ENCODE data around the gene NCOA1.

DNA sequence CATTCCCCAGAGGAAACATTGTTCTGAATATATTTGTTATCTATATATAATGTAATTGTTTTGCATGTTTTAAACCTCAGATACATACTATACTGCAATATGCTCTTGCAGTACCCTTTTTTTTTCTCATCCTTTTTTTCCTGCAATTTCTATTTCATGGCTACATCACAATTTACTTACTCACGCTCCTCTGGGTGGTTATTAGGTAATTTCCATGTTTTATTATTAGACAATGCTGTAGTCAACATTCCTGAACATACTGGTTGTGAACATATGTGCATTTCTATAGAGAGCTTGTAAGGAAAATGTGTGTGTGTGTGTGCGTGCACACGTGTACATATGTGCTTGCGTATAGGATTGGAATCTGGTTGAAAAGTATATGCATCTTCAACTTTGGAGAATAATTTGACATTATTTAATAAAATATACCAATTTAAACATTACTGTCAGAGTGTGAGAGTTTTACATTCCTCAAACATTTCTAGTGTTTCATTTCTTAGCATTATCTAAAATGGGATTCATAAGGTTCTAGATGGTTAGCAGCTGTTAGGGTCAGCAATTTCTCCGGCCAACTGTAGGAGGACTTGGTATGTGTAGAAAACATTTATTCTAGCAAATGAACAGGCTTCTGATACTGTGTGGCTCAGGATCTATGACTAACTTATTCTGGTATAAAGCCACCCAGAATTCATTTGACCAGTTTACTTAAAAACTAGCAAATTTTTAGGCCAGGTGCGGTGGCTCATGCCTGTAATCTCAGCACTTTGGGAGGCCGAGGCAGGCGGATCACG lies 22.4 kb downstream of the NCOA1 start:
- no peak for TF ChIP-seq CTCF (IDR thresholded peaks at IDR 0.05; ENCODE audit: poor library complexity, severe bottlenecking)
- TF ChIP-seq SMC3 (conservative IDR thresholded peaks at IDR 0.05; ENCODE audit: poor library complexity): no peak
- TF ChIP-seq TAF1 (IDR thresholded peaks at IDR 0.05; ENCODE audit: low read depth): no peak
- no peak for TF ChIP-seq EZH2 (IDR thresholded peaks at IDR 0.05; ENCODE audit: borderline replicate concordance, insufficient read depth, low read length, poor library complexity, severe bottlenecking)
- no peak for TF ChIP-seq POLR2AphosphoS5 (IDR thresholded peaks at IDR 0.05)
